K562 (cell line): ENCODE results near the gene XKRX. TPM values are rescaled to one million over a fixed set of nuclear protein-coding genes. Genes with fewer than 3 reads are reported as not detected.

Source experiments
- BRCA1 ChIP-seq, 2 experiments: fragments of 450-650 bp in 1 of 2; sonication (generic) in 1 of 2; formaldehyde crosslinking in 1 of 2; IDR thresholded peaks; 2 replicates each; pipeline versions ENCODE4 v1.5.0 to v1.6.1; 2017 to 2020; ENCODE audit warnings: mild to moderate bottlenecking in 1 of 2, missing genetic modification reagents in 1 of 2
- SLC30A9 ChIP-seq: fragments of 250-450 bp; sonication (Bioruptor Pico); IDR thresholded peaks from 2 replicates; pipeline ENCODE4 v1.8.0; 2022; ENCODE audit warnings: mild to moderate bottlenecking, moderate library complexity
- ZNF780A ChIP-seq: fragments of 250-450 bp; sonication (Bioruptor Pico); IDR thresholded peaks from 2 replicates; pipeline ENCODE4 v1.5.0; 2021; ENCODE audit warnings: mild to moderate bottlenecking
- polyA plus RNA-seq, 8 experiments: library from polyadenylated mRNA; depleted of rRNA in 4 of 8; stranded (reverse) in 5 of 8; unstranded in 3 of 8; fragments of >200 nt; fragmentation: Nextera tagmentation in 2 of 8; fragmentation: Illumina TruSeq in 1 of 8; extraction: Ambion mirVana in 2 of 8; extraction: Trizol in 1 of 8; gene quantifications; 2 replicates each; pipeline versions ENCODE4 v1.2.1 to v1.2.3, GENCODE V29; 2011 to 2014; ENCODE audit warnings: inconsistent platforms in 1 of 8, missing spikeins in 1 of 8
- total RNA-seq, 7 experiments: library from RNA; depleted of rRNA in 6 of 7; stranded (reverse); fragments of >200 nt in 6 of 7; fragmentation: Illumina TruSeq in 2 of 7; extraction: Trizol in 2 of 7; gene quantifications; 2 replicates each; pipeline versions ENCODE4 v1.2.1 to v1.2.3, GENCODE V29; 2011 to 2021; ENCODE audit warnings: low replicate concordance in 1 of 7
- TF ChIP-seq, protein P1 (sequence below), 3 experiments: fragments of 200-800 bp in 1 of 3; fragments of 250-450 bp in 1 of 3; fragments of 450-650 bp in 1 of 3; sonication (Bioruptor Pico) in 1 of 3; sonication (Bioruptor generic) in 1 of 3; formaldehyde crosslinking in 1 of 3; IDR thresholded peaks; 2 replicates each; pipeline versions ENCODE4 v1.6.1 to v1.8.0; 2016 to 2022; ENCODE audit warnings: mild to moderate bottlenecking in 2 of 3, missing genetic modification characterization in 2 of 3, missing compliant biosample characterization in 1 of 3, moderate library complexity in 1 of 3
- TF ChIP-seq, protein P2 (sequence below): fragments of 450-650 bp; formaldehyde crosslinking; IDR thresholded peaks from 2 replicates; pipeline ENCODE4 v1.4.0; 2020; ENCODE audit warnings: mild to moderate bottlenecking, moderate library complexity

The XKRX gene
- total and polyA plus RNA-seq, 9 of the 15 experiments (the other 6 are each of a cell fraction or from before 2014, with no cell fraction given) = 0.03 TPM; not detected in 8

DNA sequence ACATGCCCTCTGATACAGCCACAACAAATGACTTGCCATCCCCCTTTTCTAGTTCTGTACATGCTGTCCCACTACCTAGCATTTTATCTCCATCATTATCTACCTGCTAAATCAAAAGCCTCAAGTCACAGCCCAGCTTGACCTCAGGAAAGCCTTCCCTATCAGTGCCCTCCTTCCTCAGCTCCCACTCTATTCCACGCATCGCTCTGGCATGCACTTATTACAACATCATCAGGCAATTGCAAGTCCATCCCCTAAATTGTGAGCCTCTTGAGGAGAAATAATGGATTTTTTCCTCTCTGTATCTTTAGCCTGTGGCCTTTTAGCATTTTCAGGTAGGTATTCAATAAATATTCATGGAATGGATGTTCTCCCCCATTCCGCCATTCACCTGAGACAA lies 46.5 kb upstream of the XKRX start (continued):
- no peak for TF ChIP-seq SLC30A9 (CRISPR knock-in tag)
- TF ChIP-seq, protein P1, sequence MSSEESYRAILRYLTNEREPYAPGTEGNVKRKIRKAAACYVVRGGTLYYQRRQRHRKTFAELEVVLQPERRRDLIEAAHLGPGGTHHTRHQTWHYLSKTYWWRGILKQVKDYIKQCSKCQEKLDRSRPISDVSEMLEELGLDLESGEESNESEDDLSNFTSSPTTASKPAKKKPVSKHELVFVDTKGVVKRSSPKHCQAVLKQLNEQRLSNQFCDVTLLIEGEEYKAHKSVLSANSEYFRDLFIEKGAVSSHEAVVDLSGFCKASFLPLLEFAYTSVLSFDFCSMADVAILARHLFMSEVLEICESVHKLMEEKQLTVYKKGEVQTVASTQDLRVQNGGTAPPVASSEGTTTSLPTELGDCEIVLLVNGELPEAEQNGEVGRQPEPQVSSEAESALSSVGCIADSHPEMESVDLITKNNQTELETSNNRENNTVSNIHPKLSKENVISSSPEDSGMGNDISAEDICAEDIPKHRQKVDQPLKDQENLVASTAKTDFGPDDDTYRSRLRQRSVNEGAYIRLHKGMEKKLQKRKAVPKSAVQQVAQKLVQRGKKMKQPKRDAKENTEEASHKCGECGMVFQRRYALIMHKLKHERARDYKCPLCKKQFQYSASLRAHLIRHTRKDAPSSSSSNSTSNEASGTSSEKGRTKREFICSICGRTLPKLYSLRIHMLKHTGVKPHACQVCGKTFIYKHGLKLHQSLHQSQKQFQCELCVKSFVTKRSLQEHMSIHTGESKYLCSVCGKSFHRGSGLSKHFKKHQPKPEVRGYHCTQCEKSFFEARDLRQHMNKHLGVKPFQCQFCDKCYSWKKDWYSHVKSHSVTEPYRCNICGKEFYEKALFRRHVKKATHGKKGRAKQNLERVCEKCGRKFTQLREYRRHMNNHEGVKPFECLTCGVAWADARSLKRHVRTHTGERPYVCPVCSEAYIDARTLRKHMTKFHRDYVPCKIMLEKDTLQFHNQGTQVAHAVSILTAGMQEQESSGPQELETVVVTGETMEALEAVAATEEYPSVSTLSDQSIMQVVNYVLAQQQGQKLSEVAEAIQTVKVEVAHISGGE (CRISPR knock-in tag; IDR thresholded peaks at IDR 0.05) = no peak
- no peak for TF ChIP-seq BRCA1 (IDR thresholded peaks at IDR 0.05)
- TF ChIP-seq BRCA1 (CRISPR knock-in tag; IDR thresholded peaks at IDR 0.05) = no peak
- no peak for TF ChIP-seq ZNF780A (CRISPR knock-in tag)
- TF ChIP-seq, protein P2, sequence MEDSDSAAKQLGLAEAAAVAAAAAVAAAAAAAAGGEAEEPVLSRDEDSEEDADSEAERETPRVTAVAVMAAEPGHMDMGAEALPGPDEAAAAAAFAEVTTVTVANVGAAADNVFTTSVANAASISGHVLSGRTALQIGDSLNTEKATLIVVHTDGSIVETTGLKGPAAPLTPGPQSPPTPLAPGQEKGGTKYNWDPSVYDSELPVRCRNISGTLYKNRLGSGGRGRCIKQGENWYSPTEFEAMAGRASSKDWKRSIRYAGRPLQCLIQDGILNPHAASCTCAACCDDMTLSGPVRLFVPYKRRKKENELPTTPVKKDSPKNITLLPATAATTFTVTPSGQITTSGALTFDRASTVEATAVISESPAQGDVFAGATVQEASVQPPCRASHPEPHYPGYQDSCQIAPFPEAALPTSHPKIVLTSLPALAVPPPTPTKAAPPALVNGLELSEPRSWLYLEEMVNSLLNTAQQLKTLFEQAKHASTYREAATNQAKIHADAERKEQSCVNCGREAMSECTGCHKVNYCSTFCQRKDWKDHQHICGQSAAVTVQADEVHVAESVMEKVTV (CRISPR knock-in tag) = no peak
- TF ChIP-seq, all 486 proteins: peak for 0
